GM18502 (cell line): ENCODE results near the gene ANKRD27.

ENCODE experiments used
- ATAC-seq: cut with Tn5 transposase; IDR thresholded peaks from one replicate; pipeline ENCODE4 v1.9.1; 2021; ENCODE audit warnings: mild to moderate bottlenecking; ENCODE audit not compliant: unreplicated experiment, poor library complexity

The ANKRD27 gene

GRCh38 chr19:32567486-32567885 is 107.5 kb downstream of the ANKRD27 start:
- ATAC-seq: no peak

- ATAC-seq: no peak
Observed at GRCh38 chr19:32566246-32566830, 108.6 kb downstream of the ANKRD27 start.

GRCh38 chr19:32563761-32564160 is 111.2 kb downstream of the ANKRD27 start:
- ATAC-seq: no peak

DNA sequence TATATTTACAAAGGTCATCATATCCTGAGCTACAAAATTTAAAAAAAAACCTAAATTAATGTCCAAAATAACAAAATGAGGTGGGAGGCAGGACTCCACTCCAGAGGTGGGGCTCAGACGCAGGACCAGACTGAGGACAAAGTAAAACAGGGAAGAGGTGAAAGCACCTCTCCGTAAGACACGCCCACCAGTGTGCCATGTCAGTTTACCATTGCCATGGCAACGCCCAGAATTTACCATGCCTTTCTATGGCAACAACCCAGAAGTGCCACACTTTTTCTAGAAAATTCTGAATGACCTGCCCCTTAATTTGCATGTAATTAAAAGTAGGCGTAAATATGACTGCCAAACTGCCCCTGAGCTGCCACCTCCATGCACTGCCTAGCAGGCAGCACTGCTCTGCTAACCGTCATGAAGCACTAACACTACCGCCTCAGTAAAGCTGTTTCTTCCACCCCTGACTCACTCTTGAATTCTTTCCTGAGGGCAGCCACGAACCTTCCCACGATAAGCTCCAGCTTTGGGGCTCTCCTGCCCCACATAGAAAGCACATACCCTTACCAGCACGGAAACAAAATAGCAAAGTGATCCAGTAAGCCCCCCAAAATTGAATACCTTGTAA is 116.3 kb downstream of the ANKRD27 start:
- no peak for ATAC-seq

DNA sequence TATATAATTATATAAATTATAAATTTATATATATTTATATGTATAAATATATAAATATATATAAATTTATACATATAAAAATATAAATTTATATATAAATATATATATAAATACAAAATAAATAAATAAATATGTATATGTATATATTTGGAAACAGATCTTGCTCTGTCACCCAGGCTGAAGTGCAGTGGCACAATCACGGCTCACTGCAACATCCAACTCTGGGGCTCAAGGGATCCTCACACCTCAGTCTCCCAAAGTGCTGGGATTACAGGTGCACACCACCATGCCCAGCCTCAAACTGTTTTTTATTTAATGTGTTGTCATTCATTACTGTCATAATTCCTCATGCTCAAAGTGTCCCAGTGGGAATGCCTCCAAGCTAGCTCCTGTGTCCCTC is 119.2 kb downstream of the ANKRD27 start:
- ATAC-seq: no peak

GRCh38 chr19:32550666-32551065 is 124.3 kb downstream of the ANKRD27 start:
- ATAC-seq: no peak
